Endometrial microvascular endothelial cells (primary cell): ENCODE data around the gene PTCD2. TPM values are rescaled to one million over a fixed set of nuclear protein-coding genes. Genes with fewer than 3 reads are reported as not detected.

Experiments
- in situ Hi-C: cut with HindIII; loops from 2 replicates; pipeline ENCODE4 v1.10.0; 2017; ENCODE audit warnings: low sequenced_read_pairs, low pct_unique_long_range_greater_than_20kb; ENCODE audit errors: inconsistent ontology term
- total RNA-seq: library from RNA; depleted of rRNA; stranded (reverse); fragments of >200 nt; gene quantifications from one replicate; pipeline ENCODE4 v1.2.3, GENCODE V29; 2015; ENCODE audit errors: inconsistent ontology term

The PTCD2 gene
- total RNA-seq, 1 donor from 2014 or later = 8.6 TPM

- in situ Hi-C loops = no loop called here
These were observed 49.1 kb downstream of the PTCD2 start for GRCh38 chr5:72369301-72369700.

DNA sequence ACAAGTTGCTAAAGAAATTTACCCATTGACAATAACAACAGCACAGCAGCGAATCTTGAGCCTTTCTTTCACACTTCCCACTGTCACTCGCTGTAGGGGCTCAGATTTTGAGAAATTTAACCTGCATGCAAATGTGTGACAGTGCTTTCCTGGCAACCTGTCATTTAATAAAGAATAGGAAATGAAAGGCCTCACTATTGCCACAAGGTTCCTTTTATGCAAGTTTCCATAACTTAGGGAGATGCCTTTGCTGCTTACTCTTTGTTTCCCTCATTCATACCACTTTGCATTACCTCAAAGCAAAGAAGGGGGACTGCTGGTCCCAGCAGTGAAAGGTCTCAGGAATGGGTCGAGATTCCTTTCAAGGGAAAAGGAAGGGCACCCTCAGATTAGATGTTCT lies 49.5 kb downstream of the PTCD2 start:
- in situ Hi-C loops = no loop called here

DNA sequence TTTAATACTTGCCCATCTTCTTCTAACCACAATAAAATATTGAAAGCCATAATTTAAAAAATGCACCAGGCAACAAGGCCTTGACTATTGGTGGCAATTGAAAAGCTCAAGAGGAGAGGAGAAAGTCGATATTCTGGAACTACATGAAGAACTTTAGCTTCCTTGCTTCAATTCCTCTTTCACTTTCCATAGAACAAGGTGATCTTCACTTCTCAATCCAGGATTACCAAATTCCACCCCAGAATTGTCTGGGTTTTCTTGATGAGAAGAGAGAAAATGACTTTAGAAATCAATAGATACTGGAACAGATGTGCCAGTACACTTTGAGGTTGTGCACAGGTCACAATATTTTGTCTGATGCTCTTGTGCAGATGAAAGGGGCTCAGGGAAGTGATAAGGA lies 52.2 kb downstream of the PTCD2 start:
- in situ Hi-C loops = no loop called here

GRCh38 chr5:72372923-72373322 lies 52.8 kb downstream of the PTCD2 start:
- in situ Hi-C loops = no loop called here

DNA sequence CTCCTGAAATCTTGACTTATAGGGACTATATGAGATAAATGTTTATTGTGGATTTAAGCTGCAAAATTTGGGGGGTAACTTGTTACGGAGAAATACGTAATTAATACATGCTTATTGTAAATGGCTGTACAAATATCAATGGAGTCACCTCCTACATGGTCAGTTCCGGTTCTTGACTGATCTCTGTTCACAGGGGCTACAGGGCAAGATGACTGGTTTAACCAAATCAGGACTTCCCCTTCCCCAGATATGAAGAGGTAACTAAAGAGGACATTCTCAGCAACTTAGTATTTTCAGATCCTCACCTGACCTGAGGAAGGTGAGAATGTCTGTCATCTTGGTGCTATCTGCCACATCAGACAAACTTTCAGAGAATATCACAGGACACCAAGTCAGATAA lies 54.7 kb downstream of the PTCD2 start:
- in situ Hi-C loops = no loop called here

DNA sequence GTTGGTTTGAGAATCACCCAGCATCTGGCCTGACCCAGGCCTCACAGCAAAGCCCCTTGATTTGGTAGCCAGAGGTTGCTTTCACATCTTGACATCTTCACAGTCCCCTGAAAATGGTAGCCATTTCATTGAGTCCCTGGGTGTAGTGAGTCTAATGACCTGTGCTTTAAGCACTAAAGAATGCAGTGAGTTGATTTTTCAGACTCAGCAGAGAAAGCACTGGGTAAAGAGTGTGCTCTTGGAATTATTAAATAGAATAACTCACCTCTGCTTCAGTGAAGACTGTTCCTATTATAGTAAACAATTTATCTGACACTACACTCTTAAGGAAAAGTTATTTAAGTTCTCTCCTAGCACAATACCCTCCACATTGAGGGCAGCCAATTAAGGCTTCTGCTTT lies 56.2 kb downstream of the PTCD2 start:
- in situ Hi-C loops = no loop called here

DNA sequence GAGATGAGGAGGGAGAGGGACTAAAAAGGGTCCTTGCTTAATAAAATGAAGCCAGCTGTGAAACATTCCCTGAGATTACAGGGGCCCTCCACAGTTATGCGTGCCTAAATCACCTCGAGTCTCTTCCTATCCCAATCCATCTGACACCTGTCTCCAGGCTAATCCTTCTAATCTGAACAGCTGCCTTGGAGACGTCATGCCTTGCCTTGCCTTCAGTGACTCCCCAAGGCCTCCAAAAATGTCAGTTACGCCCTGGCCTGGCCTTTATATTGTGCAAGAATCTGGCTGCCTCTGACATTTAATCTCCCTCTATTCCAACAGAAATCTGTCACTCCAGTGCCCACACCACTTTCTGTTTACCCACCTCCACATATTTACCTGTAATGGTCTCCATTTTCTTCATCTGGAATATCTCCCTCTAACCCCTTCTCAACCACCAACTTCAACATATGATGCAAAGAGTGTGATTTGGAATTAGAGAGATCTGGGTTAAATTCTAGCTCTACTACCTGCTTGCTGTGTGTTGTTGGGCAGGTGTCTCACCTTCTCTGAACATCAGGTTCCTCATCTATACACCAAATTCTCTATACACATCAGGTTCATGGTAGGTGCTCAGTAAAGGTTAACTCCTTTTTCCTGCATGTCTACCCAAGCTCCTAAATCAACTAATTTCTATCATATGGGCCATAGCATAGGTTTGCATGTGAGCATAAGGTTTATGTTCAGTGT lies 57.9 kb downstream of the PTCD2 start:
- in situ Hi-C loops = no loop called here

GRCh38 chr5:72378639-72379289 lies 58.6 kb downstream of the PTCD2 start:
- in situ Hi-C loops = no loop called here

DNA sequence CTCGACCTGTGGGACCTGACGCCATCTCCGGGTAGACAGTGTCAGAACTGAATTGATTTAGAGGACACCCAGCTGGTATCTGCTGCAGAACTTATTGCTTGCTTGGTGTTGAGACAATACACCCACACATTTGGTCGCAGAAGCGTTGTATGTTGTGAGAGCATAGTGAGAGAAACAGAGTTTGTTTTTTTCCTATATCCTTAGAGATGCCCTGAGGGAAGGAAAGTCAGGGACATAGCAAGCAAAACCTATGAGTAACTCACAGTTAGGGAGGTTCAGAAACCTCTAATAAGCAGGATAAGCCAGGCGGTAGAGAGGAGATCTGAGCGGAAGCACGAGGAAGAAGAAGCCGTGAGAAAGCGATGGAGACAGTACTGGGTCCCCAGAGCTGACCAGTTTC lies 59.8 kb downstream of the PTCD2 start:
- in situ Hi-C loops = no loop called here

DNA sequence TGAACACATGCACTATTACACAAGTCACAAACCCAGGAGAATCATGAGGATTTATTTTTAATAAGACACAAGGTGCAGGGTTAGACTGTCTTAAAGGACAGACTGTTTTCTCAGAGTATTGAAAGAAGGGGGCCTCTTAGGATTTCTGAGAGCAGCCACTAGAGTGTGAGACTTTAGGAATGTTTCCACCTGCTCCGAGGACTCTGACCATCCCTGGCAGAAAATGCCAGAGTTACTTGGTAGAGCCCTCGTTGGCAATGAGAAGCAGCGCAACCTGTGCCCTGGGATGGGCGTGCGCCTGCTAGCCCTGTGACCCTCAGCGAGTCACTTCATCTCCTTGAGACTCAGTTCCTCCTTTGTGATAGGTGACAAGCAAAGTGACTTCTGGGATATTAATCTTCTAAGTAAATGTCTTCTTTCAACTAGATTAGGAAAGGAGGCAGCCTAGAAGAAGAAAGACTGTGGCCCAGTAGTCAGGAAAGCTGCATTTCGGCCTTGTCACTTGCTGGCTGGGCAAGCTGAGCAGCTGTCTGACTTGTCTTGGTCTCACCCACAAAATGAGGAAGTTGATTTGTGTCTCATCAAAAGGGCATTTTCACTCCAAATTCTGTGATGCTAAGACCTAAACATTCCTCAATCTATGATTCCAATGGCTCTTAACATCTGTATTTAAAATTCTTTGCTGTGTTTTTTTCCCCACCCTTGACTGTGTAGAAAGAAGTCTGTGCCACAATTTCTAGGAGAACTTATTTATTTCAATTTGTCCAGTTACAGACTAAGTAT lies 60.5 kb downstream of the PTCD2 start:
- in situ Hi-C loops = no loop called here

GRCh38 chr5:72383280-72383679 lies 63.1 kb downstream of the PTCD2 start:
- in situ Hi-C loops = no loop called here

GRCh38 chr5:72383726-72384125 lies 63.6 kb downstream of the PTCD2 start:
- in situ Hi-C loops = no loop called here

- in situ Hi-C loops = no loop called here
These were observed 66.5 kb downstream of the PTCD2 start for GRCh38 chr5:72386639-72387038.

GRCh38 chr5:72387985-72388384 lies 67.8 kb downstream of the PTCD2 start:
- in situ Hi-C loops = no loop called here

GRCh38 chr5:72388646-72389045 lies 68.5 kb downstream of the PTCD2 start:
- in situ Hi-C loops = no loop called here

DNA sequence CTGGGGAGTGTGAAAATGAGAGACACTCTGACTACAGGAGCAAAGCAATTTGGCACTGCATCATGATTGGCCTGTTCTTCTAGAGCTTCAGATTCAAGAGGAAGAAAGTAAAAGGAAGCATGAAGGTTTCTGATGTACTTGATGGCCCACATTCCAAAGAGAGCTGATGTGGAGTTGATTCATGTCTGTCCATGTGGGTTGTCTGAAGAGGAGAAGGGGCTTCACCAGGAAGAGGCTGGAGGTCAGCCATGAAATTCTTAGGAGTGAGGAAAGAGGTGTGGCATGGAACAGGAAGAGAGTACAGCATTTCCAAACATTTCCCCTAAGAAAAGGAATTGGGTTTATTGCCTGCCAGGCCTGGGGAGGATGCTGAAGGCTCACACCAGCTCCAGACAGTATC lies 70.7 kb downstream of the PTCD2 start:
- in situ Hi-C loops = no loop called here

- in situ Hi-C loops = no loop called here
These were observed 72.2 kb downstream of the PTCD2 start for GRCh38 chr5:72392326-72392733.

DNA sequence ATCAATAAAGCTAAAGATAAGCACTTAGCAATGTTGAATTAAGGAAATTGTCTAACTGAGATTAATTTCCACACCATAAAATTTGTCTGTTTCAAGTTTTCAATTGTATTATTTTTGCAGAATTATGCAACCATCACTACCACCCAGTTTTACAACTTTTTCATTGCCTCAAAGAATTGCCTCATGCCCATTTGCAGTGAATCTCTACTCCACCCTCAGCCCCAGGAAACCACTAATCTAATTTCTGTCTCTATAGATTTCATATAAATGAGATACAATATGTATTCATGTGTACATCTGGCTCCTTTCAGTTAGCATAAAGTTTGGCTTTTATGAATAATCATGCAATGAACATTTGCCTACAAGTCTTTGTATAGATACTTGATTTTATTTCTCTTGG lies 72.9 kb downstream of the PTCD2 start:
- in situ Hi-C loops = no loop called here

DNA sequence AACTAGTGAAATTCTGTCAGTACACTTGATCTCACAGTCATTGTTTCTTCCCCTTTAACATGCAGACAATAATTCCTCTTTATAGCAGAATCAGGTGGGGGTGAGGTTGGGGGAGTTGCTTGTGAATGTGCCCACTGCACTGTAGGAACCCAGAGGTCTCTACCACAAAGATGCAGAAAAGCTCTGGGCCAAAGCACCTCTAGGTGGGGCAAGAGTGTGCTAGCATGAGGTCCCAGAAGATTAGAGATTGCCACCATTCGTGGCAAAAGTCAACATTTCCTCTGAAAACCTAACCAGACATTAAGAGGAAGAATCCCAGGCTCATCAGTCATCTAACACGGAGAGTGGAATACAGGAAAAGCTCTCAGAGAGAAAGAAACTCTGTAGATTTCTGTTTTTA lies 74.5 kb downstream of the PTCD2 start:
- in situ Hi-C loops = no loop called here

DNA sequence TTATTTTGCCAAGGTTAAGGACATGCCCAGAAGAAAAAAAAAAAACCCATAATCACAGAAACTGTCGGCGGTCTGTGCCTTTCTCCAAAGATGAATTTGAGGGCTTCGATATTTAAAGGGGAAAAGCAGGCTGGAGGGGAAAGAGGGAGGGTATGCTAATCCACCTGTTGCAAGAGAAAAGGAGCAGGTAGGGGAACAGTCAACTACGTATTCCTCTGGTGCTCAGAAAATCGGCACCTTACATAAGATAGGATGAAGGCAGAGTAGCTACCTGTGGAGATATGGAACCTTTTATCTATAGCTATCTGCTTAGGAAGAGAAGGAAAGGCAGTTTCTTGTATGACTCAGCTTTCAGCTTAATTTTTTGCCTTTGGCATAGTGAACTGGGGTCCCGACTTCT lies 77.7 kb downstream of the PTCD2 start:
- in situ Hi-C loops = no loop called here
